GM23338 (cell line): ENCODE results near the gene ADD3. TPM values are rescaled to one million over a fixed set of nuclear protein-coding genes. Genes with fewer than 3 reads are reported as not detected.

Source experiments
- ATAC-seq: fragments of 200-7000 bp; cut with Tn5 transposase; 3 replicates; pipeline ENCODE4 v1.9.1; 2020
- DNase-seq: peaks from one replicate; pipeline ENCODE4 v3.0.0-alpha.2; 2015; ENCODE audit warnings: low spot score
- H2AFZ ChIP-seq: fragments of 200-600 bp; sonication (generic); 2 replicates; pipeline ENCODE4 v1.8.0; 2016; ENCODE audit warnings: antibody characterized with exemption, mild to moderate bottlenecking, moderate library complexity
- H3F3A ChIP-seq: fragments of 200-600 bp; sonication (generic); replicated peaks from 2 replicates; pipeline ENCODE4 v1.8.0; 2017; ENCODE audit warnings: antibody characterized with exemption, mixed run types, low read depth
- H3K27ac ChIP-seq: fragments of 200-600 bp; sonication (generic); 2 replicates; pipeline ENCODE4 v1.6.1; 2016; ENCODE audit warnings: low read depth
- H3K27me3 ChIP-seq: fragments of 200-600 bp; sonication (generic); 2 replicates; pipeline ENCODE4 v1.8.0; 2016; ENCODE audit warnings: mild to moderate bottlenecking, mixed run types, moderate library complexity; ENCODE audit not compliant: insufficient read depth
- H3K36me3 ChIP-seq: fragments of 200-600 bp; sonication (generic); 2 replicates; pipeline ENCODE4 v1.8.0; 2016; ENCODE audit warnings: mild to moderate bottlenecking; ENCODE audit not compliant: insufficient read depth
- H3K4me1 ChIP-seq: fragments of 200-600 bp; sonication (generic); 2 replicates; pipeline ENCODE4 v1.8.0; 2016; ENCODE audit warnings: mild to moderate bottlenecking, moderate library complexity; ENCODE audit not compliant: insufficient read depth
- H3K4me2 ChIP-seq: fragments of 200-600 bp; sonication (generic); 2 replicates; pipeline ENCODE4 v1.7.1; 2017; ENCODE audit warnings: mixed run types
- H3K4me3 ChIP-seq: fragments of 200-600 bp; sonication (generic); 2 replicates; pipeline ENCODE4 v1.6.1; 2016; ENCODE audit warnings: mixed run types
- H3K79me2 ChIP-seq: fragments of 200-600 bp; sonication (generic); replicated peaks from 2 replicates; pipeline ENCODE4 v1.8.0; 2017; ENCODE audit warnings: mild to moderate bottlenecking; ENCODE audit not compliant: insufficient read depth
- H3K9me2 ChIP-seq: fragments of 200-600 bp; sonication (generic); 2 replicates; pipeline ENCODE4 v1.8.0; 2017; ENCODE audit not compliant: insufficient read depth
- H4K20me1 ChIP-seq: fragments of 200-600 bp; sonication (generic); replicated peaks from 2 replicates; pipeline ENCODE4 v1.8.0; 2017; ENCODE audit warnings: mild to moderate bottlenecking; ENCODE audit not compliant: insufficient read depth
- H3K27ac Mint-ChIP-seq: 2 replicates; pipeline ENCODE4 v1.8.0; 2020; ENCODE audit warnings: inconsistent platforms, mild to moderate bottlenecking, moderate library complexity, mixed read lengths
- H3K27me3 Mint-ChIP-seq: 3 replicates; pipeline ENCODE4 v1.8.0; 2022; ENCODE audit warnings: low read depth, mild to moderate bottlenecking, moderate library complexity, mixed read lengths, inconsistent platforms; ENCODE audit not compliant: insufficient read depth, poor library complexity
- H3K36me3 Mint-ChIP-seq: 3 replicates; pipeline ENCODE4 v1.8.0; 2021; ENCODE audit warnings: low read depth, mild to moderate bottlenecking, inconsistent platforms, moderate library complexity, mixed read lengths
- H3K4me1 Mint-ChIP-seq: 3 replicates; pipeline ENCODE4 v1.8.0; 2020; ENCODE audit warnings: mild to moderate bottlenecking, inconsistent platforms, mixed read lengths
- H3K4me3 Mint-ChIP-seq: 3 replicates; pipeline ENCODE4 v1.8.0; 2021; ENCODE audit warnings: moderate library complexity, mild to moderate bottlenecking, inconsistent platforms, mixed read lengths
- H3K9me3 Mint-ChIP-seq: 3 replicates; pipeline ENCODE4 v1.8.0; 2020; ENCODE audit warnings: moderate library complexity, mild to moderate bottlenecking, inconsistent platforms, mixed read lengths
- CREB1 ChIP-seq: fragments of 250-450 bp; sonication (Bioruptor Pico); IDR thresholded peaks from 2 replicates; pipeline ENCODE4 v1.5.0; 2020; ENCODE audit warnings: low read depth, mild to moderate bottlenecking, moderate library complexity
- EZH2 ChIP-seq: fragments of 200-600 bp; sonication (generic); IDR thresholded peaks from one replicate; pipeline ENCODE4 v1.8.0; 2017; ENCODE audit warnings: antibody characterized with exemption, mild to moderate bottlenecking, low read depth; ENCODE audit not compliant: unreplicated experiment
- JUNB ChIP-seq: IDR thresholded peaks from one replicate; pipeline ENCODE4 v1.6.1; 2016; ENCODE audit warnings: antibody characterized with exemption; ENCODE audit not compliant: unreplicated experiment
- NANOG ChIP-seq: IDR thresholded peaks from 2 replicates; pipeline ENCODE4 v1.6.1; 2016; ENCODE audit warnings: antibody characterized with exemption, borderline replicate concordance
- POLR2AphosphoS5 ChIP-seq: IDR thresholded peaks from 2 replicates; pipeline ENCODE4 v1.6.1; 2016; ENCODE audit warnings: antibody characterized with exemption, low read depth
- STAT1 ChIP-seq: IDR thresholded peaks from one replicate; pipeline ENCODE4 v1.6.1; 2016; ENCODE audit warnings: antibody characterized with exemption; ENCODE audit not compliant: unreplicated experiment
- ZNF114 ChIP-seq: fragments of 250-450 bp; sonication (Bioruptor Pico); IDR thresholded peaks from 2 replicates; pipeline ENCODE4 v1.5.0; 2020; ENCODE audit warnings: mild to moderate bottlenecking, moderate library complexity
- ZNF331 ChIP-seq: fragments of 250-450 bp; sonication (Bioruptor Pico); IDR thresholded peaks from 2 replicates; pipeline ENCODE4 v1.5.0; 2020; ENCODE audit warnings: low read depth, mild to moderate bottlenecking, moderate library complexity
- polyA plus RNA-seq: library from polyadenylated mRNA; unstranded; fragments of >200 nt; fragmentation: Nextera tagmentation; extraction: Ambion mirVana; gene quantifications from 2 replicates; pipeline ENCODE4 v1.2.1, GENCODE V29; 2016
- total RNA-seq: library from RNA; depleted of rRNA; stranded (reverse); fragments of >200 nt; shearing (Covaris generic); gene quantifications from 2 replicates; pipeline ENCODE4 v1.2.3, GENCODE V29; 2014
- TF ChIP-seq, protein P1 (sequence below): fragments of 250-450 bp; sonication (Bioruptor Pico); IDR thresholded peaks from 2 replicates; pipeline ENCODE4 v1.5.0; 2020; ENCODE audit warnings: mild to moderate bottlenecking, moderate library complexity
- TF ChIP-seq, protein P2 (sequence below): IDR thresholded peaks from 2 replicates; pipeline ENCODE4 v1.6.1; 2016; ENCODE audit warnings: antibody characterized with exemption
- TF ChIP-seq, protein P3 (sequence below), 2 experiments: fragments of 200-600 bp in 1 of 2; sonication (generic) in 1 of 2; conservative IDR thresholded peaks; 2 replicates each; pipeline versions ENCODE4 v1.5.1 to v1.6.1; 2016 to 2017; ENCODE audit warnings: antibody characterized with exemption in 2 of 2, low read depth in 2 of 2, mild to moderate bottlenecking in 2 of 2, moderate library complexity in 1 of 2

Gene ADD3
- total and polyA plus RNA-seq, 2 experiments from 2014 or later, result 68.5 to 767 TPM

DNA sequence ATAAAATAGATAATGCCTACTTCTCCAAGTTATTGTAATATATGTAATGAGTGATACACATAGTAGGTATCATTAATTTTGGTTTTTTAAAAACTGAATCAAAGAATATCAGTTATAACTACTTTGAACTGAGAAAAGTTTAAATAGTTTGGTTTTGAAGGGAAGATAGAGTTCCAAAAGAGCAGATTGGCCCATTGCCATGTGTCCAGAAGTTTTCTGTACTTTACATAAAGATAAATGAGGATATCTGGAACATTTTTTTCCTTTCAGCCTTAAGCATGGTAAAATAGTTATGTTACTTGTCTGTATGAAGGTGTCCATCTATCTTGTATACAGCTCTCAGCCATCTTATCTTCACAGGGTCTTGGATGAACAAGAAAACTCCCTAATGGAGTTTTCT, 101.7 kb downstream of the ADD3 start:
- Mint-ChIP-seq H3K27ac (no peak overlapping the region), H3K27me3 (no peaks in the 10 kb centered on the region), H3K4me3 (no peak overlapping the region), H3K36me3 (peaks cover 17% of the 10 kb centered on the region), H3K9me3 (no peaks in the 10 kb centered on the region), H3K4me1 (no peaks in the 10 kb centered on the region)
- no peaks in the 10 kb centered on the region; the same call in 1 of the 2 replicates for H4K20me1 ChIP-seq
- H3K36me3 ChIP-seq, result 0 out of 2 replicates have a peak, but pooled peaks cover 4% of the 10 kb centered on the region
- H2AFZ ChIP-seq, result no peak overlapping the region
- H3F3A ChIP-seq, result no peaks in the 10 kb centered on the region
- no peaks in the 10 kb centered on the region for H3K4me1 ChIP-seq
- no peak overlapping the region for H3K4me2 ChIP-seq
- ATAC-seq (no peak), DNase-seq (no peak)
- no peaks in the 10 kb centered on the region for H3K79me2 ChIP-seq
- no peak overlapping the region for H3K27ac ChIP-seq
- TF ChIP-seq CREB1 (CRISPR knock-in tag), result no peak
- no peak for TF ChIP-seq ZNF331
- TF ChIP-seq, protein P1, sequence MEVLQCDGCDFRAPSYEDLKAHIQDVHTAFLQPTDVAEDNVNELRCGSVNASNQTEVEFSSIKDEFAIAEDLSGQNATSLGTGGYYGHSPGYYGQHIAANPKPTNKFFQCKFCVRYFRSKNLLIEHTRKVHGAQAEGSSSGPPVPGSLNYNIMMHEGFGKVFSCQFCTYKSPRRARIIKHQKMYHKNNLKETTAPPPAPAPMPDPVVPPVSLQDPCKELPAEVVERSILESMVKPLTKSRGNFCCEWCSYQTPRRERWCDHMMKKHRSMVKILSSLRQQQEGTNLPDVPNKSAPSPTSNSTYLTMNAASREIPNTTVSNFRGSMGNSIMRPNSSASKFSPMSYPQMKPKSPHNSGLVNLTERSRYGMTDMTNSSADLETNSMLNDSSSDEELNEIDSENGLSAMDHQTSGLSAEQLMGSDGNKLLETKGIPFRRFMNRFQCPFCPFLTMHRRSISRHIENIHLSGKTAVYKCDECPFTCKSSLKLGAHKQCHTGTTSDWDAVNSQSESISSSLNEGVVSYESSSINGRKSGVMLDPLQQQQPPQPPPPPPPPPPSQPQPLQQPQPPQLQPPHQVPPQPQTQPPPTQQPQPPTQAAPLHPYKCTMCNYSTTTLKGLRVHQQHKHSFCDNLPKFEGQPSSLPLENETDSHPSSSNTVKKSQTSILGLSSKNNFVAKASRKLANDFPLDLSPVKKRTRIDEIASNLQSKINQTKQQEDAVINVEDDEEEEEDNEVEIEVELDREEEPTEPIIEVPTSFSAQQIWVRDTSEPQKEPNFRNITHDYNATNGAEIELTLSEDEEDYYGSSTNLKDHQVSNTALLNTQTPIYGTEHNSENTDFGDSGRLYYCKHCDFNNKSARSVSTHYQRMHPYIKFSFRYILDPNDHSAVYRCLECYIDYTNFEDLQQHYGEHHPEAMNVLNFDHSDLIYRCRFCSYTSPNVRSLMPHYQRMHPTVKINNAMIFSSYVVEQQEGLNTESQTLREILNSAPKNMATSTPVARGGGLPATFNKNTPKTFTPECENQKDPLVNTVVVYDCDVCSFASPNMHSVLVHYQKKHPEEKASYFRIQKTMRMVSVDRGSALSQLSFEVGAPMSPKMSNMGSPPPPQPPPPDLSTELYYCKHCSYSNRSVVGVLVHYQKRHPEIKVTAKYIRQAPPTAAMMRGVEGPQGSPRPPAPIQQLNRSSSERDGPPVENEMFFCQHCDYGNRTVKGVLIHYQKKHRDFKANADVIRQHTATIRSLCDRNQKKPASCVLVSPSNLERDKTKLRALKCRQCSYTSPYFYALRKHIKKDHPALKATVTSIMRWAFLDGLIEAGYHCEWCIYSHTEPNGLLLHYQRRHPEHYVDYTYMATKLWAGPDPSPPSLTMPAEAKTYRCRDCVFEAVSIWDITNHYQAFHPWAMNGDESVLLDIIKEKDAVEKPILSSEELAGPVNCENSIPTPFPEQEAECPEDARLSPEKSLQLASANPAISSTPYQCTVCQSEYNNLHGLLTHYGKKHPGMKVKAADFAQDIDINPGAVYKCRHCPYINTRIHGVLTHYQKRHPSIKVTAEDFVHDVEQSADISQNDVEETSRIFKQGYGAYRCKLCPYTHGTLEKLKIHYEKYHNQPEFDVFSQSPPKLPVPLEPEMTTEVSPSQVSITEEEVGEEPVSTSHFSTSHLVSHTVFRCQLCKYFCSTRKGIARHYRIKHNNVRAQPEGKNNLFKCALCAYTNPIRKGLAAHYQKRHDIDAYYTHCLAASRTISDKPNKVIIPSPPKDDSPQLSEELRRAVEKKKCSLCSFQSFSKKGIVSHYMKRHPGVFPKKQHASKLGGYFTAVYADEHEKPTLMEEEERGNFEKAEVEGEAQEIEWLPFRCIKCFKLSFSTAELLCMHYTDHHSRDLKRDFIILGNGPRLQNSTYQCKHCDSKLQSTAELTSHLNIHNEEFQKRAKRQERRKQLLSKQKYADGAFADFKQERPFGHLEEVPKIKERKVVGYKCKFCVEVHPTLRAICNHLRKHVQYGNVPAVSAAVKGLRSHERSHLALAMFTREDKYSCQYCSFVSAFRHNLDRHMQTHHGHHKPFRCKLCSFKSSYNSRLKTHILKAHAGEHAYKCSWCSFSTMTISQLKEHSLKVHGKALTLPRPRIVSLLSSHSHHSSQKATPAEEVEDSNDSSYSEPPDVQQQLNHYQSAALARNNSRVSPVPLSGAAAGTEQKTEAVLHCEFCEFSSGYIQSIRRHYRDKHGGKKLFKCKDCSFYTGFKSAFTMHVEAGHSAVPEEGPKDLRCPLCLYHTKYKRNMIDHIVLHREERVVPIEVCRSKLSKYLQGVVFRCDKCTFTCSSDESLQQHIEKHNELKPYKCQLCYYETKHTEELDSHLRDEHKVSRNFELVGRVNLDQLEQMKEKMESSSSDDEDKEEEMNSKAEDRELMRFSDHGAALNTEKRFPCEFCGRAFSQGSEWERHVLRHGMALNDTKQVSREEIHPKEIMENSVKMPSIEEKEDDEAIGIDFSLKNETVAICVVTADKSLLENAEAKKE (CRISPR knock-in tag), result no peak
- TF ChIP-seq NANOG, result no peak
- no peaks in the 10 kb centered on the region for H3K27me3 ChIP-seq
- H3K4me3 ChIP-seq, result no peak overlapping the region
- no peaks in the 10 kb centered on the region for H3K9me2 ChIP-seq

DNA sequence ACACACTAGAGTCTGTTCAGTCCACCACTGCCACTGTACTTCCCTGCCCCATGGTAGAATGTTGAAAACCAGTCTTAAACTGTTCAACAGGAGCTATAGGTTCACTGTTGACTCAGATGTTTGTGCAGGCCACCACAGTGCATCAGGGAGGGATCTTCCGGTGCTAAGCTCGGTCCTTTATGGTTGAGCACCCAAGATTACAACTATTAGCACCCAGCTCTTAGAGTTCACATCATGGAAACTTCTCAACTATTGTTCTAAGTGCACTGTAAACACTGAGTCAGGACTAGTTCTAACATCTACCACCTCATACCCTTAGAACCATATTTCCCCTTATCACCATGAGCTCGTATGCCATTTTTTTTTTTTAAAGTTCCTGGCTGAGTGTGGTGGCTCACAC, 102.6 kb downstream of the ADD3 start:
- H3K9me3 Mint-ChIP-seq, result no peaks in the 10 kb centered on the region
- DNase-seq, result no peak
- Histone ChIP-seq H3K4me1 (no peaks in the 10 kb centered on the region), H3F3A (no peaks in the 10 kb centered on the region), H3K79me2 (no peaks in the 10 kb centered on the region), H4K20me1 (no peaks in the 10 kb centered on the region; the same call in 1 of the 2 replicates), H3K9me2 (no peaks in the 10 kb centered on the region), H3K4me3 (no peak overlapping the region), H3K4me2 (no peak overlapping the region), H2AFZ (no peak overlapping the region), H3K36me3 (0 out of 2 replicates have a peak, but pooled peaks cover 5% of the 10 kb centered on the region), H3K27me3 (no peaks in the 10 kb centered on the region), H3K27ac (no peak overlapping the region)
- H3K4me1 Mint-ChIP-seq, result no peaks in the 10 kb centered on the region
- no peak overlapping the region for H3K27ac Mint-ChIP-seq
- H3K4me3 Mint-ChIP-seq, result no peak overlapping the region
- ATAC-seq, result no peak
- H3K27me3 Mint-ChIP-seq, result no peaks in the 10 kb centered on the region
- peaks cover 21% of the 10 kb centered on the region for H3K36me3 Mint-ChIP-seq
- no peak for TF ChIP-seq POLR2AphosphoS5
- TF ChIP-seq ZNF114 (CRISPR knock-in tag), result no peak
- TF ChIP-seq, protein P2, sequence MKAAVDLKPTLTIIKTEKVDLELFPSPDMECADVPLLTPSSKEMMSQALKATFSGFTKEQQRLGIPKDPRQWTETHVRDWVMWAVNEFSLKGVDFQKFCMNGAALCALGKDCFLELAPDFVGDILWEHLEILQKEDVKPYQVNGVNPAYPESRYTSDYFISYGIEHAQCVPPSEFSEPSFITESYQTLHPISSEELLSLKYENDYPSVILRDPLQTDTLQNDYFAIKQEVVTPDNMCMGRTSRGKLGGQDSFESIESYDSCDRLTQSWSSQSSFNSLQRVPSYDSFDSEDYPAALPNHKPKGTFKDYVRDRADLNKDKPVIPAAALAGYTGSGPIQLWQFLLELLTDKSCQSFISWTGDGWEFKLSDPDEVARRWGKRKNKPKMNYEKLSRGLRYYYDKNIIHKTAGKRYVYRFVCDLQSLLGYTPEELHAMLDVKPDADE, result no peak
- TF ChIP-seq NANOG, result no peak
- TF ChIP-seq, protein P3, sequence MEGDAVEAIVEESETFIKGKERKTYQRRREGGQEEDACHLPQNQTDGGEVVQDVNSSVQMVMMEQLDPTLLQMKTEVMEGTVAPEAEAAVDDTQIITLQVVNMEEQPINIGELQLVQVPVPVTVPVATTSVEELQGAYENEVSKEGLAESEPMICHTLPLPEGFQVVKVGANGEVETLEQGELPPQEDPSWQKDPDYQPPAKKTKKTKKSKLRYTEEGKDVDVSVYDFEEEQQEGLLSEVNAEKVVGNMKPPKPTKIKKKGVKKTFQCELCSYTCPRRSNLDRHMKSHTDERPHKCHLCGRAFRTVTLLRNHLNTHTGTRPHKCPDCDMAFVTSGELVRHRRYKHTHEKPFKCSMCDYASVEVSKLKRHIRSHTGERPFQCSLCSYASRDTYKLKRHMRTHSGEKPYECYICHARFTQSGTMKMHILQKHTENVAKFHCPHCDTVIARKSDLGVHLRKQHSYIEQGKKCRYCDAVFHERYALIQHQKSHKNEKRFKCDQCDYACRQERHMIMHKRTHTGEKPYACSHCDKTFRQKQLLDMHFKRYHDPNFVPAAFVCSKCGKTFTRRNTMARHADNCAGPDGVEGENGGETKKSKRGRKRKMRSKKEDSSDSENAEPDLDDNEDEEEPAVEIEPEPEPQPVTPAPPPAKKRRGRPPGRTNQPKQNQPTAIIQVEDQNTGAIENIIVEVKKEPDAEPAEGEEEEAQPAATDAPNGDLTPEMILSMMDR (conservative IDR thresholded peaks at IDR 0.05; ENCODE audit: low read depth in 2 of 2), result no peak
- TF ChIP-seq ZNF331, result no peak
- TF ChIP-seq EZH2, result no peak
- TF ChIP-seq CREB1 (CRISPR knock-in tag), result no peak
- no peak for TF ChIP-seq STAT1
- TF ChIP-seq JUNB, result no peak
